ENCODE results near the gene PCDHA7. TPM values are rescaled to one million over a fixed set of nuclear protein-coding genes. Genes with fewer than 3 reads are reported as not detected.
"Not testable (repeated sequence)": the region's sequence is repeated elsewhere in the genome, so short reads cannot be mapped to it uniquely, and the experiment has no call there.

PCDHA7 gene
- total RNA-seq, 1 donor from 2014 or later, result not detected

- H3K9me3 Mint-ChIP-seq, result peaks cover 16% of the 10 kb centered on the region
- intact Hi-C loops (cut with micrococcal nuclease), result no loop called here
- DNase-seq (ENCODE audit: low spot score), result no peak
- H3K27me3 Mint-ChIP-seq (ENCODE audit: low read depth), result no peaks in the 10 kb centered on the region
- H3K36me3 Mint-ChIP-seq (ENCODE audit: low read depth), result no peaks in the 10 kb centered on the region
- no peak overlapping the region for H3K4me3 Mint-ChIP-seq (ENCODE audit: low read depth)
- no peaks in the 10 kb centered on the region for H3K4me1 Mint-ChIP-seq (ENCODE audit: low read depth)
- no peak overlapping the region for H3K27ac Mint-ChIP-seq
Observed at GRCh38 chr5:140862441-140863295, 28.6 kb downstream of the PCDHA7 start.

- Mint-ChIP-seq H3K4me3 (ENCODE audit: low read depth) (no peak within 1 kb of the TSS), H3K4me1 (ENCODE audit: low read depth) (no peaks in the 10 kb centered on the region), H3K9me3 (peaks cover 18% of the 10 kb centered on the region), H3K27ac (no peak within 1 kb of the TSS), H3K36me3 (ENCODE audit: low read depth) (peaks cover 3% of the 10 kb centered on the region), H3K27me3 (ENCODE audit: low read depth) (no peaks in the 10 kb centered on the region)
- intact Hi-C loops (cut with micrococcal nuclease), result no loop called here
- DNase-seq (ENCODE audit: low spot score), result no peak
Observed at GRCh38 chr5:140868721-140869554, 34.9 kb downstream of the PCDHA7 start, which contains the start of gene PCDHA11. Gene PCDHA11, plus strand, starts transcription at chr5:140868957. Its CDS starts 147 bp downstream, at chr5:140869104.

- H3K4me1 Mint-ChIP-seq (ENCODE audit: low read depth), result no peaks in the 10 kb centered on the region
- no peak overlapping the region for H3K4me3 Mint-ChIP-seq (ENCODE audit: low read depth)
- no peak for DNase-seq (ENCODE audit: low spot score)
- H3K27ac Mint-ChIP-seq, result no peak overlapping the region
- H3K36me3 Mint-ChIP-seq (ENCODE audit: low read depth), result peaks cover 3% of the 10 kb centered on the region
- peaks cover 23% of the 10 kb centered on the region for H3K9me3 Mint-ChIP-seq
- intact Hi-C loops (cut with micrococcal nuclease), result no loop called here
- H3K27me3 Mint-ChIP-seq (ENCODE audit: low read depth), result no peaks in the 10 kb centered on the region
Observed at GRCh38 chr5:140869555-140869886, 35.5 kb downstream of the PCDHA7 start.

GRCh38 chr5:140870221-140871201, 36.4 kb downstream of the PCDHA7 start:
- no peaks in the 10 kb centered on the region for H3K4me1 Mint-ChIP-seq (ENCODE audit: low read depth)
- no peak for DNase-seq (ENCODE audit: low spot score)
- H3K4me3 Mint-ChIP-seq (ENCODE audit: low read depth), result no peak overlapping the region
- H3K27me3 Mint-ChIP-seq (ENCODE audit: low read depth), result no peaks in the 10 kb centered on the region
- H3K27ac Mint-ChIP-seq, result no peak overlapping the region
- H3K36me3 Mint-ChIP-seq (ENCODE audit: low read depth), result peaks cover 3% of the 10 kb centered on the region
- peaks cover 29% of the 10 kb centered on the region for H3K9me3 Mint-ChIP-seq
- intact Hi-C loops (cut with micrococcal nuclease), result no loop called here

DNA sequence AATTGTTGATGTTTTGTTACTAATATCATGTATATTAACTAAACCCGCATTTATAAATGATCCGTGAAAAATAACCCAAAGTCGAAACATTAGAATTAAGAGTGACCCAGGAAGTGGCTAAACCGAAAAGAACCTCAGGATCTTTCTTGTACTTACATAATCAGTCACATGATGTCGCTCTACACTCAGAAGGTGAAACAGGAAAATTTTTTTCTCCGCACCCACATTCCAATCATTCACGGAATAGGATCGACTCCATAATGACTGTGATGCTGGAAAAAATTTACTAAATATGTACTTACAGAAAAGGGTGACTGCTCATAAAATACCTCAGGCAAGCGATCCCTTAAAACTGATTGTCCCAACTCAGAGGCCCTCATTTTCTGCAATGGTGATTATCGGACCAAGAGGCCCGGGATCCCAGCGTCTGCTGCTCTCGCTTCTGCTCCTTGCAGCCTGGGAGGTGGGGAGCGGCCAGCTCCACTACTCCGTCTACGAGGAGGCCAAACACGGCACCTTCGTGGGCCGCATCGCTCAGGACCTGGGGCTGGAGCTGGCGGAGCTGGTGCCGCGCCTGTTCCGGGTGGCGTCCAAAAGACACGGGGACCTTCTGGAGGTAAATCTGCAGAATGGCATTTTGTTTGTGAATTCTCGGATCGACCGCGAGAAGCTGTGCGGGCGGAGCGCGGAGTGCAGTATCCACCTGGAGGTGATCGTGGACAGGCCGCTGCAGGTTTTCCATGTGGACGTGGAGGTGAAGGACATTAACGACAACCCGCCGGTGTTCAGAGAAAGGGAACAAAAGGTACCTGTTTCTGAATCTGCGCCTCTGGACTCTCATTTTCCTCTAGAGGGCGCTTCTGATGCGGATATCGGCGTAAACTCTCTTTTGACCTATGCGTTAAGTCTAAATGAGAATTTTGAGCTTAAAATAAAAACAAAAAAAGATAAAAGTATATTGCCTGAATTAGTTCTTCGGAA, 41.3 kb downstream of the PCDHA7 start, which contains the start of gene PCDHA12:
Gene PCDHA12, plus strand, starts transcription at position 224 of the 981 bp plus-strand sequence. Its CDS starts 165 bp downstream, at position 389.
- H3K27ac Mint-ChIP-seq, result no peak within 1 kb of the TSS
- H3K36me3 Mint-ChIP-seq (ENCODE audit: low read depth), result no peaks in the 10 kb centered on the region
- H3K4me1 Mint-ChIP-seq (ENCODE audit: low read depth), result no peaks in the 10 kb centered on the region
- intact Hi-C loops (cut with micrococcal nuclease), result no loop called here
- no peaks in the 10 kb centered on the region for H3K27me3 Mint-ChIP-seq (ENCODE audit: low read depth)
- H3K9me3 Mint-ChIP-seq, result peaks cover 41% of the 10 kb centered on the region
- no peak within 1 kb of the TSS for H3K4me3 Mint-ChIP-seq (ENCODE audit: low read depth)
- DNase-seq (ENCODE audit: low spot score), result no peak

DNA sequence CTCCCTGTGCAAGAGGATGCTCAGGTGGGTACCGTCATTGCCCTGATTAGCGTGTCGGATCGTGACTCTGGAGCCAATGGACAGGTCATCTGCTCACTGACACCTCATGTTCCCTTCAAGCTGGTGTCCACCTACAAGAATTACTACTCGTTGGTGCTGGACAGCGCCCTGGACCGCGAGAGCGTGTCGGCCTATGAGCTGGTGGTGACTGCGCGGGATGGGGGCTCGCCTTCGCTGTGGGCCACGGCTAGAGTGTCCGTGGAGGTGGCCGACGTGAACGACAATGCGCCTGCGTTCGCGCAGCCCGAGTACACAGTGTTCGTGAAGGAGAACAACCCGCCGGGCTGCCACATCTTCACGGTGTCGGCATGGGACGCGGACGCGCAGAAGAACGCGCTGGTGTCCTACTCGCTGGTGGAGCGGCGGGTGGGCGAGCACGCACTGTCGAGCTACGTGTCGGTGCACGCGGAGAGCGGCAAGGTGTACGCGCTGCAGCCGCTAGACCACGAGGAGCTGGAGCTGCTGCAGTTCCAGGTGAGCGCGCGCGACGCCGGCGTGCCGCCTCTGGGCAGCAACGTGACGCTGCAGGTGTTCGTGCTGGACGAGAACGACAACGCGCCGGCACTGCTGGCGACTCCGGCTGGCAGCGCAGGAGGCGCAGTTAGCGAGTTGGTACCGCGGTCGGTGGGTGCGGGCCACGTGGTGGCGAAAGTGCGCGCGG, 42.6 kb downstream of the PCDHA7 start:
- peaks cover 51% of the 10 kb centered on the region for H3K9me3 Mint-ChIP-seq
- intact Hi-C loops (cut with micrococcal nuclease); H3K27ac Mint-ChIP-seq; H3K36me3 Mint-ChIP-seq (ENCODE audit: low read depth); H3K27me3 Mint-ChIP-seq (ENCODE audit: low read depth); DNase-seq (ENCODE audit: low spot score); H3K4me1 Mint-ChIP-seq (ENCODE audit: low read depth); H3K4me3 Mint-ChIP-seq (ENCODE audit: low read depth): not testable (repeated sequence)

DNA sequence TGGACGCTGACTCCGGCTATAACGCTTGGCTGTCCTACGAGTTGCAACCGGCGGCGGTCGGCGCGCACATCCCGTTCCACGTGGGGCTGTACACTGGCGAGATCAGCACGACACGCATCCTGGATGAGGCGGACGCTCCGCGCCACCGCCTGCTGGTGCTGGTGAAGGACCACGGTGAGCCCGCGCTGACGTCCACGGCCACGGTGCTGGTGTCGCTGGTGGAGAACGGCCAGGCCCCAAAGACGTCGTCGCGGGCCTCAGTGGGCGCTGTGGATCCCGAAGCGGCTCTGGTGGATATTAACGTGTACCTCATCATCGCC, 43.2 kb downstream of the PCDHA7 start:
- Mint-ChIP-seq H3K9me3 (peaks cover 52% of the 10 kb centered on the region), H3K4me3 (ENCODE audit: low read depth) (no peak overlapping the region), H3K4me1 (ENCODE audit: low read depth) (no peaks in the 10 kb centered on the region), H3K36me3 (ENCODE audit: low read depth) (no peaks in the 10 kb centered on the region), H3K27me3 (ENCODE audit: low read depth) (no peaks in the 10 kb centered on the region), H3K27ac (no peak overlapping the region)
- DNase-seq (ENCODE audit: low spot score), result no peak
- intact Hi-C loops (cut with micrococcal nuclease), result no loop called here

GRCh38 chr5:140881889-140882590, 48.0 kb downstream of the PCDHA7 start, which contains the start of gene PCDHA13:
Gene PCDHA13, plus strand, starts transcription at chr5:140882124. Its CDS starts 145 bp downstream, at chr5:140882269.
- intact Hi-C loops (cut with micrococcal nuclease), result no loop called here
- H3K4me3 Mint-ChIP-seq (ENCODE audit: low read depth), result no peak within 1 kb of the TSS
- H3K9me3 Mint-ChIP-seq, result peaks cover 40% of the 10 kb centered on the region
- H3K36me3 Mint-ChIP-seq (ENCODE audit: low read depth), result no peaks in the 10 kb centered on the region
- H3K4me1 Mint-ChIP-seq (ENCODE audit: low read depth), result no peaks in the 10 kb centered on the region
- no peak within 1 kb of the TSS for H3K27ac Mint-ChIP-seq
- no peak for DNase-seq (ENCODE audit: low spot score)
- no peaks in the 10 kb centered on the region for H3K27me3 Mint-ChIP-seq (ENCODE audit: low read depth)

- intact Hi-C loops (cut with micrococcal nuclease), result no loop called here
- DNase-seq (ENCODE audit: low spot score), result no peak
- Mint-ChIP-seq H3K4me1 (ENCODE audit: low read depth) (no peaks in the 10 kb centered on the region), H3K4me3 (ENCODE audit: low read depth) (no peak overlapping the region), H3K27me3 (ENCODE audit: low read depth) (no peaks in the 10 kb centered on the region), H3K36me3 (ENCODE audit: low read depth) (no peaks in the 10 kb centered on the region), H3K27ac (no peak overlapping the region), H3K9me3 (peaks cover 43% of the 10 kb centered on the region)
Observed at GRCh38 chr5:140882591-140882899, 48.5 kb downstream of the PCDHA7 start.

GRCh38 chr5:140883373-140883772, 49.3 kb downstream of the PCDHA7 start:
- Mint-ChIP-seq H3K27ac (no peak overlapping the region), H3K4me3 (ENCODE audit: low read depth) (no peak overlapping the region), H3K27me3 (ENCODE audit: low read depth) (no peaks in the 10 kb centered on the region), H3K9me3 (peaks cover 48% of the 10 kb centered on the region), H3K4me1 (ENCODE audit: low read depth) (no peaks in the 10 kb centered on the region), H3K36me3 (ENCODE audit: low read depth) (no peaks in the 10 kb centered on the region)
- no peak for DNase-seq (ENCODE audit: low spot score)
- intact Hi-C loops (cut with micrococcal nuclease), result no loop called here
